GM10248 (cell line): ENCODE results near the gene PALM.
A peak's percentile ranks its signal among the peaks of the same experiment; 100 is the strongest.

ENCODE experiments used
- CTCF ChIA-PET: fragments of 300-600 bp; sonication (Branson Sonifier 250); formaldehyde crosslinking; extraction: SDS; loops from one replicate; lab custom pipeline; 2021; ENCODE audit warnings: antibody characterized with exemption; lab: Yijun Ruan, JAX
- POLR2A ChIA-PET: fragments of 350-650 bp; sonication (Branson Sonifier 250); formaldehyde crosslinking; extraction: SDS; loops from one replicate; lab custom pipeline; 2020; ENCODE audit warnings: antibody characterized with exemption; lab: Yijun Ruan, JAX
- DNase-seq: peaks from one replicate; pipeline ENCODE4 v3.0.0; 2012; ENCODE audit errors: extremely low spot score
- TF ChIP-seq, protein P1 (sequence below): IDR thresholded peaks from 2 replicates; pipeline ENCODE4 v1.5.1; 2012; ENCODE audit warnings: mild to moderate bottlenecking, low read depth; ENCODE audit errors: extremely low read depth, missing control alignments, control extremely low read depth

The PALM gene

DNA sequence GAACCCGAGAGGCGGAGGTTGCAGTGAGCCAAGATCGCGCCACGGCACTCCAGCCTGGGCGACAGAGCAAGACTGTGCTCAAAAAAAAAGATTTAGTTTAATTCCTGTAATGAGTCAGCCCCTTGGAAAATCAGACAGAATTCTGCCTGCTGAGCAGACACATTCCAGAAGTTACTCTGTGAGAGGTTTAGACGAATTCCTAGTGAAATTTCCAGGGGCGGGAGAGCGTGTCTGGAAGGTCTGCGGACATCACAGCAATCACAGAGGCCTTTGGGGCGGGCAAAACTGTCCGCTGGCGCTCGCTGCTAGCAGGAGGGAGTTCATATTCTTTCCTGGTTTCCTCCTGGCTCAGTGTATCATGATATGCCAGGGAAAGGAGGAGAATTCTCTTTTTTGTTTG lies 59.7 kb downstream of the PALM start:
- POLR2A ChIA-PET = no interaction called here
- CTCF ChIA-PET = interaction anchor here (1.0 to 1.9 kb wide), 5 partner anchors 27 to 155 kb away, joined by 3 to 9 read pairs (median 5); no protein-coding TSS in a partner anchor
- no peak for DNase-seq
- TF ChIP-seq, protein P1, sequence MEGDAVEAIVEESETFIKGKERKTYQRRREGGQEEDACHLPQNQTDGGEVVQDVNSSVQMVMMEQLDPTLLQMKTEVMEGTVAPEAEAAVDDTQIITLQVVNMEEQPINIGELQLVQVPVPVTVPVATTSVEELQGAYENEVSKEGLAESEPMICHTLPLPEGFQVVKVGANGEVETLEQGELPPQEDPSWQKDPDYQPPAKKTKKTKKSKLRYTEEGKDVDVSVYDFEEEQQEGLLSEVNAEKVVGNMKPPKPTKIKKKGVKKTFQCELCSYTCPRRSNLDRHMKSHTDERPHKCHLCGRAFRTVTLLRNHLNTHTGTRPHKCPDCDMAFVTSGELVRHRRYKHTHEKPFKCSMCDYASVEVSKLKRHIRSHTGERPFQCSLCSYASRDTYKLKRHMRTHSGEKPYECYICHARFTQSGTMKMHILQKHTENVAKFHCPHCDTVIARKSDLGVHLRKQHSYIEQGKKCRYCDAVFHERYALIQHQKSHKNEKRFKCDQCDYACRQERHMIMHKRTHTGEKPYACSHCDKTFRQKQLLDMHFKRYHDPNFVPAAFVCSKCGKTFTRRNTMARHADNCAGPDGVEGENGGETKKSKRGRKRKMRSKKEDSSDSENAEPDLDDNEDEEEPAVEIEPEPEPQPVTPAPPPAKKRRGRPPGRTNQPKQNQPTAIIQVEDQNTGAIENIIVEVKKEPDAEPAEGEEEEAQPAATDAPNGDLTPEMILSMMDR = no peak

DNA sequence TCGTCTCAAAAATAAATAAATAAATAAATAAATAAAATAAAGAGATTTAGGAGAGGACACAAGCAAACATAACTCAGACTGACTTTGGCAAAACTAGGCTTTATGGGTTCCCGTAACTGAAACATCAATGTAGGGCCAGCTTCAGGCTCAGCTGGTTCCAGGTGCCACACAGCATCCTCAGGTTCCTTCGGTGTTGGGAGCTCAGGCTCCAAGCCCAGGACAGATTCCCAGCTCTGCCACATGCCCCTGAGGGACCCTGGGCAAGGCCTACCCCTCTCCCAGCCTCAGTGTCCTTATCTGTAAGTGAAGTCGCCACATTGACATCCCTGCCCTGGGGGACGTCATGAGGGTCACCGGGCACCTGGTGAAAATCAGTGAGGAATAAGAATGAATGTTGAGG lies 60.9 kb downstream of the PALM start:
- TF ChIP-seq, protein P1 = no peak
- ChIA-PET CTCF (interaction anchor here (0.6 to 2.1 kb wide), 19 partner anchors 16 to 475 kb away, joined by 3 to 9 read pairs (median 3); partner anchors contain the start of gene KISS1R), POLR2A (interaction anchor here (0.7 kb wide), 2 partner anchors 8 to 39 kb away, joined by 7 to 12 read pairs; no protein-coding TSS in a partner anchor)
- DNase-seq = no peak

DNA sequence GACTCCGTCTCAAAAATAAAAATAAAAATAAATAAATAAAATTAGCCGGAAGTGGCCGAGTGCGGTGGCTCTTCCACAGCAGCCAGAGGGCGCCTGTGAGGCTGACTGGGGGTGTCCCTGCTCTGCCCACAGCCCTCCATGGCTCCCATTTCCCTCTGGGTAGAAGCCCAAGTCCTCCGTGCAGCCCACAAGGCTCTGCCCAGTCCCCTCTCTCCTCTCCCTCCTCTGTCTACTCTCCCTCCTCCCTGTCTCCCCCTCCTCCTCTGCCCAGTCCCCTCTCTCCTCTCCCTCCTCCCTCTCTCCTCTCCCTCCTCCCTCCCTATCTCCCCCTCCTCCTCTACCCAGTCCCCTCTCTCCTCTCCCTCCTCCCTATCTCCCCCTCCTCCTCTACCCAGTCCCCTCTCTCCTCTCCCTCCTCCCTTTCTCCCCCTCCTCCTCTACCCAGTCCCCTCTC lies 62.6 kb downstream of the PALM start:
- ChIA-PET CTCF (interaction anchor here (0.8 to 2.1 kb wide), 4 partner anchors 17 to 227 kb away, joined by 3 to 9 read pairs (median 3); no protein-coding TSS in a partner anchor), POLR2A (no interaction called here)
- TF ChIP-seq, protein P1 = peak; percentile 36
- peak; percentile 78 for DNase-seq

DNA sequence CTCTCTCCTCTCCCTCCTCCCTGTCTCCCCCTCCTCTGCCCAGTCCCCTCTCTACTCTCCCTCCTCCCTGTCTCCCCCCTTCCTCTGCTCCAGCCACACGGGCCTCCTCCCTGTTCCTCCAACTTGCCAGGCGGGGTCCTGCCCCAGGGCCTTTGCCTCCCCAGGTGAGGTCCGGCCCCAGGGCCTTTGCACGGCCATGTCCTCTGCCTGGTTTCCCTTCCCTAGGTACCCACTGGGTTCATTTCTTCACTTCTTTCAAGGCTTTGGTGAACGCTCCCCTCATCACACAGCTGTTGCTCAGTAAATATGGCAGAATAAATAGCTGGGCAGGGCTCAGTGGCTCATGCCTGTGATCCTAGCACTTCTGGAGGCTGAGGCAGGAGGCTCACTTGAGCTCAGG lies 63.3 kb downstream of the PALM start:
- POLR2A ChIA-PET = no interaction called here
- TF ChIP-seq, protein P1 = no peak
- no peak for DNase-seq
- CTCF ChIA-PET = interaction anchor here (1.0 to 1.5 kb wide), 2 partner anchors 92 to 94 kb away, joined by 3 to 4 read pairs; no protein-coding TSS in a partner anchor

DNA sequence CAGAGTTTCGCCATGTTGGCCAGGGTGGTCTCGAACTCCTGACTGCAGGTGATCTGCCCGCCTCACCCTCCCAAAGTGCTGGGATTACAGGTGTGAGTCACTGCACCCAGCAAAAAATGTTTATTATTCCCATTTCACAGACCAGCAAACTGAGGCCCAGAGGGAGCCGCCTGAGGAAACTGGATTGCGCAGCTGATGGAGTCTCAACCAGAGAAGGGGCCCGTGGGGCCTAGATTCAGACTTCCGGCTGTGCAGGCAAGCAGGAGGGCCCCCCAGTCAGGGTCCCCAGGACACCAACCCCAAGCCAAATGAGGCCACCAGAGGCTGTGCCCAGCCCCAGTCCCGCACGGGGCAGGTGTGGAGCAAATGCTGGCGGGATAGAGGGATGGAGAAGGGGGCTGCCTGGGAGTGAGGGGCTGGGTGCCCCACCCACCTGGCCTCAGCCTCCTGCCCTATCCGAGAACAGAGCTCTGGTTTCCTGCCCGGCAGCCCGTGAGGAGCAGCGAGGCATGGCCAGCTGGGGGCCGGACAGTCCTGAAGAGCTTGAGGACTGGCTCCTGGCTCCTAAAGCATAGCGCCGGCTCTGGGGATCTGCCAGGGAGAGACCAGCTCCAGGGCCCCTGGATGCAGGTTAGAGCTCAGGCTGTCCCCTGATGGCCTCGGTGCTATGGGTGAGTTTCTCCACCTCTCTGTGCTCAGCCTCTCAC lies 64.1 kb downstream of the PALM start:
- no peak for DNase-seq
- ChIA-PET CTCF (interaction anchor here (1.0 to 1.5 kb wide), 2 partner anchors 91 to 93 kb away, joined by 3 to 4 read pairs; no protein-coding TSS in a partner anchor), POLR2A (no interaction called here)
- TF ChIP-seq, protein P1 = no peak

DNA sequence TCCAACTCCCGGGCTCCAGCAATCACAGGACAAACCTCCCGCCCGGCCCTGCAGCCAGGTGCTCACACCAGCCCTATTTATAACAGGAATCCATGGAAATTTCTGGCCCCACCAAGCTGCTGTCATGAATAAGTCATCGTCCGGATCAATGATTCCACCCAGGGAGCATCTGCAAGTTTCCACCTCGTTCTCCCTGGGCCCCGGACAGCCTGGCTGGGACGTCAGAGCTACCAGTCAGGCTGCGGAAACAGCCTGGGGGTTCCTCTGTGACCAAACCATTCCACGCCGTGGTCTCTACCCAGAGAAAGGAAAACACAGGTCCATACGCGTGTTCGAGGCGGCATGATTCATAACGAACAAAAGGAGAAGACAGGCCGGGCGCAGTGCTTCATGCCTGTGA lies 67.8 kb downstream of the PALM start:
- ChIA-PET POLR2A (no interaction called here), CTCF (no interaction called here)
- TF ChIP-seq, protein P1 = no peak
- no peak for DNase-seq
